ENCODE measurements around the gene C1QTNF8. TPM values are rescaled to one million over a fixed set of nuclear protein-coding genes. Genes with fewer than 3 reads are reported as not detected.

The C1QTNF8 gene
- total RNA-seq, 1 experiment from 2014 or later: 0.27 TPM

DNA sequence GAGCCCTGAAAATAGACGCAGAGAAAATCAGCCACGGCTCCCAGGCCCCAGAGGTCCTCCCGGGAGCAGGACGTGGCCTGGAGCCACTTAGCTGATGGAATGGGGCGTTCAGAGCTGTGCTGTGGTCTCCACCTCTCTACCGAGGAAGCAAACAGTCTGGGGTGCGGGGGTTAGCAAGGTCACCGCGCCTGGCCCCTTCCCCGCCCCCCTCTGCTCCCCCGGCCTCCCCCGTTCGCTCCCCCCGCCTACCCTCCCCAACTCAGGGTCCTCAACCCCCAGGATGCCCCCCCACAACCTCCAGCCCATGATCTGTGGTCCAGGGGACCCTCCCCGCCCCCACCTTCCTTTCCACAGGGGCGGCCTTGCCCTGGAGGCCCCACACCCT lies 20.6 kb upstream of the C1QTNF8 start:
- no TSS peak for BruUV-seq (replicated peaks)
- no peak overlapping the region for H2AFZ ChIP-seq (ENCODE audit: low read depth, low read length, poor library complexity, severe bottlenecking)

More for the DNA sequence above, 20.6 kb upstream of the C1QTNF8 start:
- H4K20me1 ChIP-seq (ENCODE audit: insufficient read depth): no peaks in the 10 kb centered on the region
- H3K9me2 ChIP-seq (ENCODE audit: insufficient read depth): no peaks in the 10 kb centered on the region
- H3K4me1 ChIP-seq (ENCODE audit: control insufficient read depth in 1 of 2, insufficient read depth in 2 of 2, low read length in 2 of 2): no peaks in the 10 kb centered on the region
- no peak for TF ChIP-seq ELF1 (IDR thresholded peaks at IDR 0.05; ENCODE audit: borderline replicate concordance, low read depth)
- no peak for TF ChIP-seq SIN3A (IDR thresholded peaks at IDR 0.05; ENCODE audit: low read depth)
- TF ChIP-seq, protein P1, sequence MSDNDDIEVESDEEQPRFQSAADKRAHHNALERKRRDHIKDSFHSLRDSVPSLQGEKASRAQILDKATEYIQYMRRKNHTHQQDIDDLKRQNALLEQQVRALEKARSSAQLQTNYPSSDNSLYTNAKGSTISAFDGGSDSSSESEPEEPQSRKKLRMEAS (IDR thresholded peaks at IDR 0.05): no peak
- no peak for TF ChIP-seq EZH2phosphoT487 (IDR thresholded peaks at IDR 0.05; ENCODE audit: borderline replicate concordance)
- no peak for TF ChIP-seq YY1 (IDR thresholded peaks at IDR 0.05; ENCODE audit: extremely low read depth, insufficient replicate concordance, low read depth, low read length)
- no peak for TF ChIP-seq EZH2 (IDR thresholded peaks at IDR 0.05)
- no peak for TF ChIP-seq FOSL1 (IDR thresholded peaks at IDR 0.05; ENCODE audit: low read depth)
- no peak for TF ChIP-seq POLR2AphosphoS5 (IDR thresholded peaks at IDR 0.05; ENCODE audit: low read depth, low read length)
- TF ChIP-seq SRF (IDR thresholded peaks at IDR 0.05; ENCODE audit: low read depth): no peak
- TF ChIP-seq ZNF274 (IDR thresholded peaks at IDR 0.05; ENCODE audit: low read depth, low read length): no peak
- TF ChIP-seq EGR1 (IDR thresholded peaks at IDR 0.05; ENCODE audit: low read depth): no peak
- TF ChIP-seq, protein P2, sequence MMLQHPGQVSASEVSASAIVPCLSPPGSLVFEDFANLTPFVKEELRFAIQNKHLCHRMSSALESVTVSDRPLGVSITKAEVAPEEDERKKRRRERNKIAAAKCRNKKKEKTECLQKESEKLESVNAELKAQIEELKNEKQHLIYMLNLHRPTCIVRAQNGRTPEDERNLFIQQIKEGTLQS (IDR thresholded peaks at IDR 0.05): no peak
- no peak for TF ChIP-seq POLR2A (IDR thresholded peaks at IDR 0.05; ENCODE audit: borderline replicate concordance, extremely low read depth, insufficient read depth, insufficient read length)
- no peak for TF ChIP-seq CBX3 (IDR thresholded peaks at IDR 0.05; ENCODE audit: low read depth)
- no peak for TF ChIP-seq ZBTB33 (IDR thresholded peaks at IDR 0.05; ENCODE audit: extremely low read depth, insufficient replicate concordance, low read length)
- TF ChIP-seq SP1 (IDR thresholded peaks at IDR 0.05; ENCODE audit: low read depth): no peak
- no peak for TF ChIP-seq JUND (IDR thresholded peaks at IDR 0.05)
- intact Hi-C loops (cut with micrococcal nuclease): no loop called here
- no peaks in the 10 kb centered on the region for H3K9me3 ChIP-seq (ENCODE audit: control insufficient read depth in 1 of 2, insufficient read depth in 1 of 2, low read depth in 1 of 2, low read length in 2 of 2)
- H3K4me3 ChIP-seq (replicated peaks in 1 of 2; ENCODE audit: low read depth in 1 of 2, low read length in 2 of 2): no peak overlapping the region
- DNase-seq (ENCODE audit: low read depth, low spot score) (no peak), ATAC-seq (no peak)
- H3K4me2 ChIP-seq (ENCODE audit: low read length): no peak overlapping the region
- H3K27ac ChIP-seq (ENCODE audit: low read depth, low read length): no peak overlapping the region
- no peaks in the 10 kb centered on the region for H3K27me3 ChIP-seq (ENCODE audit: insufficient read depth, low read length)
- no peaks in the 10 kb centered on the region for H3K79me2 ChIP-seq (ENCODE audit: insufficient read depth, low read length)
- ChIA-PET RAD21 (ENCODE audit: low non-redundant PET in 1 of 2, low total read pairs in 2 of 2, uncharacterized antibody in 2 of 2, unreplicated experiment in 2 of 2) (no interaction called here), CTCF (no interaction called here), POLR2A (no interaction called here)
- H3K36me3 ChIP-seq (ENCODE audit: control insufficient read depth in 1 of 2, insufficient read depth in 2 of 2, low read length in 2 of 2): no peaks in the 10 kb centered on the region
- H3K9ac ChIP-seq (ENCODE audit: low read length): no peak overlapping the region
